HCT116 (cell line): ENCODE measurements around the gene TUBB6. TPM values are rescaled to one million over a fixed set of nuclear protein-coding genes. Genes with fewer than 3 reads are reported as not detected.

ENCODE experiments used
- ATAC-seq: fragments of 200-7000 bp; cut with Tn5 transposase; 2 replicates; pipeline ENCODE4 v1.9.1; 2020; ENCODE audit warnings: mild to moderate bottlenecking, moderate library complexity
- BruUV-seq: library from RNA; stranded (reverse); fragments of 400-500 nt; replicated peaks from 2 replicates; lab custom pipeline; 2021; lab: Mats Ljungman, UMichigan
- CTCF ChIA-PET: fragments of 300-600 bp; sonication (Branson Sonifier 250); formaldehyde crosslinking; loops from one replicate; lab custom pipeline; 2021; ENCODE audit warnings: antibody characterized with exemption; lab: Charles Lee
- POLR2A ChIA-PET: fragments of 300-600, 350-600 bp; sonication (Branson Sonifier 250); formaldehyde crosslinking; loops from one replicate; lab custom pipeline; 2021; ENCODE audit warnings: antibody characterized with exemption; lab: Charles Lee
- RAD21 ChIA-PET, 2 experiments: fragments of 300-600 bp; sonication (Branson Sonifier 250); formaldehyde crosslinking; loops; one replicate each; lab custom pipeline; 2023; ENCODE audit warnings: low total read pairs in 2 of 2; ENCODE audit not compliant: uncharacterized antibody in 2 of 2, unreplicated experiment in 2 of 2, low non-redundant PET in 1 of 2; lab: Charles Lee
- DNase-seq: peaks from one replicate; pipeline ENCODE4 v3.0.0-alpha.2; 2010; ENCODE audit warnings: low read depth, low spot score
- H2AFZ ChIP-seq: fragments of 200-600 bp; shearing (Covaris generic), sonication (generic); 2 replicates; pipeline ENCODE4 v1.6.1; 2017; ENCODE audit warnings: low read depth, mixed run types, mixed read lengths, antibody characterized with exemption, low read length; ENCODE audit not compliant: poor library complexity, severe bottlenecking
- H3K27ac ChIP-seq: 2 replicates; pipeline ENCODE4 v1.5.1; 2012; ENCODE audit warnings: low read depth, low read length
- H3K27me3 ChIP-seq: fragments of 200-600 bp; sonication (generic); 2 replicates; pipeline ENCODE4 v1.6.1; 2016; ENCODE audit warnings: mixed run types, low read length, mixed read lengths; ENCODE audit not compliant: insufficient read depth
- H3K36me3 ChIP-seq, 2 experiments: fragments of 200-500 bp in 1 of 2; fragments of 200-600 bp in 1 of 2; sonication (Bioruptor generic) in 1 of 2; sonication (generic) in 1 of 2; 2 replicates each; pipeline versions ENCODE4 v1.5.1 to v1.6.1; 2014 to 2016; ENCODE audit warnings: low read length in 2 of 2, inconsistent platforms in 1 of 2, mixed read lengths in 1 of 2, mixed run types in 1 of 2; ENCODE audit not compliant: insufficient read depth in 2 of 2, control insufficient read depth in 1 of 2
- H3K4me1 ChIP-seq, 2 experiments: fragments of 200-600 bp in 1 of 2; sonication (generic) in 1 of 2; 2 replicates each; pipeline versions ENCODE4 v1.5.1 to v1.6.1; 2012 to 2017; ENCODE audit warnings: low read length in 2 of 2, inconsistent platforms in 1 of 2, mild to moderate bottlenecking in 1 of 2, mixed read lengths in 1 of 2, mixed run types in 1 of 2, moderate library complexity in 1 of 2; ENCODE audit not compliant: insufficient read depth in 2 of 2, control insufficient read depth in 1 of 2
- H3K4me2 ChIP-seq: fragments of 200-600 bp; sonication (generic); 2 replicates; pipeline ENCODE4 v1.6.1; 2017; ENCODE audit warnings: mixed run types, low read length, mixed read lengths
- H3K4me3 ChIP-seq, 2 experiments: fragments of 200-600 bp in 1 of 2; sonication (generic) in 1 of 2; replicated peaks in 1 of 2; 2 replicates each; pipeline ENCODE4 v1.5.1; 2011 to 2016; ENCODE audit warnings: low read length in 2 of 2, control low read depth in 1 of 2, low read depth in 1 of 2, mild to moderate bottlenecking in 1 of 2, mixed read lengths in 1 of 2, mixed run types in 1 of 2
- H3K79me2 ChIP-seq: fragments of 200-600 bp; sonication (generic); 2 replicates; pipeline ENCODE4 v1.6.1; 2017; ENCODE audit warnings: mild to moderate bottlenecking, mixed run types, low read length, moderate library complexity, mixed read lengths; ENCODE audit not compliant: insufficient read depth
- H3K9ac ChIP-seq: fragments of 200-600 bp; sonication (generic); 2 replicates; pipeline ENCODE4 v1.6.1; 2016; ENCODE audit warnings: low read length, mixed read lengths
- H3K9me2 ChIP-seq: fragments of 200-600 bp; sonication (generic), shearing (Covaris generic); 2 replicates; pipeline ENCODE4 v1.6.1; 2017; ENCODE audit warnings: mixed run types, mild to moderate bottlenecking, moderate library complexity; ENCODE audit not compliant: insufficient read depth
- H3K9me3 ChIP-seq, 2 experiments: fragments of 200-500 bp in 1 of 2; fragments of 200-600 bp in 1 of 2; sonication (Bioruptor generic) in 1 of 2; sonication (generic) in 1 of 2; 2 replicates each; pipeline ENCODE4 v1.6.1; 2014 to 2017; ENCODE audit warnings: low read length in 2 of 2, mixed read lengths in 2 of 2, inconsistent platforms in 1 of 2, low read depth in 1 of 2, mild to moderate bottlenecking in 1 of 2, mixed run types in 1 of 2, moderate library complexity in 1 of 2; ENCODE audit not compliant: control insufficient read depth in 1 of 2, insufficient read depth in 1 of 2
- H4K20me1 ChIP-seq: fragments of 200-600 bp; sonication (generic), shearing (Covaris generic); 2 replicates; pipeline ENCODE4 v1.6.1; 2017; ENCODE audit warnings: mixed run types, mild to moderate bottlenecking, moderate library complexity; ENCODE audit not compliant: insufficient read depth
- CBX3 ChIP-seq: IDR thresholded peaks from 2 replicates; pipeline ENCODE4 v1.6.1; 2012; ENCODE audit warnings: low read depth
- EGR1 ChIP-seq: IDR thresholded peaks from 2 replicates; pipeline ENCODE4 v1.6.1; 2012; ENCODE audit warnings: low read depth
- ELF1 ChIP-seq: IDR thresholded peaks from 2 replicates; pipeline ENCODE4 v1.6.1; 2012; ENCODE audit warnings: low read depth, borderline replicate concordance
- EZH2 ChIP-seq: fragments of 200-600 bp; sonication (generic); IDR thresholded peaks from 2 replicates; pipeline ENCODE4 v1.6.1; 2017; ENCODE audit warnings: antibody characterized with exemption, mixed run types
- POLR2A ChIP-seq: IDR thresholded peaks from 2 replicates; pipeline ENCODE4 v1.7.0; 2011; ENCODE audit warnings: borderline replicate concordance; ENCODE audit not compliant: insufficient read depth, insufficient read length; ENCODE audit errors: extremely low read depth
- POLR2AphosphoS5 ChIP-seq: IDR thresholded peaks from 2 replicates; pipeline ENCODE4 v1.6.1; 2011; ENCODE audit warnings: mild to moderate bottlenecking, low read depth, low read length, moderate library complexity
- SRF ChIP-seq: IDR thresholded peaks from 2 replicates; pipeline ENCODE4 v1.6.1; 2012; ENCODE audit warnings: low read depth
- YY1 ChIP-seq: IDR thresholded peaks from 2 replicates; pipeline ENCODE4 v1.6.1; 2011; ENCODE audit warnings: low read length, low read depth, moderate library complexity, mild to moderate bottlenecking; ENCODE audit not compliant: insufficient replicate concordance; ENCODE audit errors: extremely low read depth
- ZFX ChIP-seq: fragments of 450-650 bp; IDR thresholded peaks from 2 replicates; pipeline ENCODE4 v1.6.1; 2017
- intact Hi-C: fragments of 100-400 bp; cut with micrococcal nuclease; formaldehyde crosslinking; loops from 2 replicates; pipeline ENCODE4 v1.10.0; 2022
- total RNA-seq: library from RNA; stranded (reverse); gene quantifications from one replicate; pipeline ENCODE4 v1.2.1, GENCODE V29; 2021; ENCODE audit not compliant: unreplicated experiment
- TF ChIP-seq, protein P1 (sequence below): IDR thresholded peaks from 2 replicates; pipeline ENCODE4 v1.6.1; 2012
- TF ChIP-seq, protein P2 (sequence below): IDR thresholded peaks from 2 replicates; pipeline ENCODE4 v1.6.1; 2011; ENCODE audit warnings: mild to moderate bottlenecking, low read length, moderate library complexity; ENCODE audit not compliant: insufficient replicate concordance; ENCODE audit errors: extremely low read depth

Gene TUBB6
- total RNA-seq, 1 experiment from 2014 or later: 87.4 TPM

DNA sequence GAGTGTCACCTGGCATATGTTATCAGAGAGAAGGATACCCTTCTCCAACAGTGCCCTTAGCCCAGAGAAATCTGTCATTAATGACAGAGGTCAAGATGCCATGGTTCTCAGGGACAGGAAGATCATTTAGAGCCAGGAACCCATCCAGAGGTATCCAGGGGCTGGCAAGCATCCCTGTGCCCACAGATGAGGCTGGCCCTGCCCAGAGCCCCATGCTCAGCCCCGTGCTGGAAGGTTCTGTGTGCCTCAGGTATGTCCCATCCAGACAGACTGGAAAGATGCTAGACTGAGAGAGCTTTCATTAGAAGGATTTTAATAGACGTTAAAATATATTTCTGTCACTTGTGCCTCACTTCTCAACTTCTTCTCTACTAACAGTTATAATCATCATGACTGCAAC is 8.2 kb upstream of the TUBB6 start:
- RAD21 ChIA-PET: no interaction called here

DNA sequence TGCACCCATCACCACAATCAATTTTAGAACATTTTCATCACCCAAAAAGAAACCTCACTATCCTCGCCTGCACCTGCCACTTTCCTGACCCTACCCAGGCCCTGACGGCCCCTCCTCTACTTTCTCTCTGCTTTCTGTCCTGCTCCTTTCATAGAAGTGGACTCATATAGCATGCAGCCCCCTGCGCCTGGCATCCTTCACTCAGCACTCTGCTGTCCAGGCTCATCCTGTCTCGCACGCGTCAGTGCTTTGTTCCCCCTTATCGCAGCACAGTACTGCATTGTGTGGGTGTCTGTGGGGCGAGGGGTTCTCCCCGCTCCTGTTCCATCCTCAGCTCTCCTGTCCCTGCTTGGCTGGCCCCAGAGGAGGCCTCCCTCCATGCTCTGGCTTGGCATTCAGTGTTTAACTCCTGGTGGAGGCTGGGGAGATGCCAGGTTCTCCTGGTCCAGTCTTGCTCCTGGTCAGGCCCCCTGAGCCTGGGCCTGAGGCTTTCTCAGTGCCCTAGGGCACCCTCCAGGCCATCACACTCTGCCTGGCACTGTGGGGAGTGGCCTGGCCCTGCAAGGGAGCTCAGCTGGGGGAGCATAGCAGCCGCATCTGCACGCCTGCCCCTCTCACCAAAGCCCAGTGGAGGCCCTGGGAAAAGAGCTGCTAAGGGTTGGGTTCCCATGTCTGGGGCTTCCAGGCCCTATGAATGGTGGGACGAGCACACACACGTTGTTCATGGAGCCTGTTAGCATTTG is 6.6 kb upstream of the TUBB6 start:
- BruUV-seq: no TSS peak
- DNase-seq (no peak), ATAC-seq (no peak)
- POLR2A ChIA-PET: no interaction called here
- TF ChIP-seq POLR2AphosphoS5 (no peak), EZH2 (no peak), SRF (no peak), ELF1 (no peak)
- TF ChIP-seq, protein P1, sequence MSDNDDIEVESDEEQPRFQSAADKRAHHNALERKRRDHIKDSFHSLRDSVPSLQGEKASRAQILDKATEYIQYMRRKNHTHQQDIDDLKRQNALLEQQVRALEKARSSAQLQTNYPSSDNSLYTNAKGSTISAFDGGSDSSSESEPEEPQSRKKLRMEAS: no peak
- H4K20me1 ChIP-seq: no peaks in the 10 kb centered on the region
- H3K9ac ChIP-seq: no peak overlapping the region
- H3K9me3 ChIP-seq: no peaks in the 10 kb centered on the region
- no peaks in the 10 kb centered on the region for H3K79me2 ChIP-seq
- no peaks in the 10 kb centered on the region for H3K9me2 ChIP-seq
- H3K4me2 ChIP-seq: no peak overlapping the region
- RAD21 ChIA-PET: no interaction called here
- no peak overlapping the region for H3K27ac ChIP-seq
- peaks cover 0 to 2% of the 10 kb centered on the region in 2 experiments; a peak in 1 of 4 replicates for H3K4me1 ChIP-seq
- H3K36me3 ChIP-seq: no peaks in the 10 kb centered on the region
- H3K4me3 ChIP-seq: no peak overlapping the region
- intact Hi-C loops: no loop called here
- H3K27me3 ChIP-seq: no peaks in the 10 kb centered on the region
- CTCF ChIA-PET: no interaction called here
- no peak overlapping the region for H2AFZ ChIP-seq

More for the DNA sequence above, 8.2 kb upstream of the TUBB6 start:
- ATAC-seq: no peak
- TF ChIP-seq ZFX (no peak), YY1 (no peak), EGR1 (no peak), EZH2 (no peak), POLR2AphosphoS5 (no peak), ELF1 (no peak), CBX3 (no peak), POLR2A (no peak)
- TF ChIP-seq, protein P2, sequence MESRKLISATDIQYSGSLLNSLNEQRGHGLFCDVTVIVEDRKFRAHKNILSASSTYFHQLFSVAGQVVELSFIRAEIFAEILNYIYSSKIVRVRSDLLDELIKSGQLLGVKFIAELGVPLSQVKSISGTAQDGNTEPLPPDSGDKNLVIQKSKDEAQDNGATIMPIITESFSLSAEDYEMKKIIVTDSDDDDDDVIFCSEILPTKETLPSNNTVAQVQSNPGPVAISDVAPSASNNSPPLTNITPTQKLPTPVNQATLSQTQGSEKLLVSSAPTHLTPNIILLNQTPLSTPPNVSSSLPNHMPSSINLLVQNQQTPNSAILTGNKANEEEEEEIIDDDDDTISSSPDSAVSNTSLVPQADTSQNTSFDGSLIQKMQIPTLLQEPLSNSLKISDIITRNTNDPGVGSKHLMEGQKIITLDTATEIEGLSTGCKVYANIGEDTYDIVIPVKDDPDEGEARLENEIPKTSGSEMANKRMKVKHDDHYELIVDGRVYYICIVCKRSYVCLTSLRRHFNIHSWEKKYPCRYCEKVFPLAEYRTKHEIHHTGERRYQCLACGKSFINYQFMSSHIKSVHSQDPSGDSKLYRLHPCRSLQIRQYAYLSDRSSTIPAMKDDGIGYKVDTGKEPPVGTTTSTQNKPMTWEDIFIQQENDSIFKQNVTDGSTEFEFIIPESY: no peak
- no peaks in the 10 kb centered on the region for H3K79me2 ChIP-seq
- no peak overlapping the region for H3K4me3 ChIP-seq
- H3K36me3 ChIP-seq: no peaks in the 10 kb centered on the region
- DNase-seq: no peak
- no peak overlapping the region for H2AFZ ChIP-seq
- no peak overlapping the region for H3K27ac ChIP-seq
- H3K9me3 ChIP-seq: no peaks in the 10 kb centered on the region
- intact Hi-C loops: no loop called here
- no peak overlapping the region for H3K9ac ChIP-seq
- ChIA-PET POLR2A (no interaction called here), CTCF (no interaction called here)
- H4K20me1 ChIP-seq: no peaks in the 10 kb centered on the region
- H3K9me2 ChIP-seq: no peaks in the 10 kb centered on the region
- no TSS peak for BruUV-seq
- H3K4me1 ChIP-seq: peaks cover 0 to 14% of the 10 kb centered on the region in 2 experiments; a peak in 1 of 4 replicates
- no peak overlapping the region for H3K4me2 ChIP-seq
- H3K27me3 ChIP-seq: no peaks in the 10 kb centered on the region
